ENCODE results near the gene TCEAL1. TPM values are rescaled to one million over a fixed set of nuclear protein-coding genes. Genes with fewer than 3 reads are reported as not detected.

The TCEAL1 gene
- total RNA-seq, 4 donors from 2014 or later = 35.7 to 54.6 (median 46.5) TPM

DNA sequence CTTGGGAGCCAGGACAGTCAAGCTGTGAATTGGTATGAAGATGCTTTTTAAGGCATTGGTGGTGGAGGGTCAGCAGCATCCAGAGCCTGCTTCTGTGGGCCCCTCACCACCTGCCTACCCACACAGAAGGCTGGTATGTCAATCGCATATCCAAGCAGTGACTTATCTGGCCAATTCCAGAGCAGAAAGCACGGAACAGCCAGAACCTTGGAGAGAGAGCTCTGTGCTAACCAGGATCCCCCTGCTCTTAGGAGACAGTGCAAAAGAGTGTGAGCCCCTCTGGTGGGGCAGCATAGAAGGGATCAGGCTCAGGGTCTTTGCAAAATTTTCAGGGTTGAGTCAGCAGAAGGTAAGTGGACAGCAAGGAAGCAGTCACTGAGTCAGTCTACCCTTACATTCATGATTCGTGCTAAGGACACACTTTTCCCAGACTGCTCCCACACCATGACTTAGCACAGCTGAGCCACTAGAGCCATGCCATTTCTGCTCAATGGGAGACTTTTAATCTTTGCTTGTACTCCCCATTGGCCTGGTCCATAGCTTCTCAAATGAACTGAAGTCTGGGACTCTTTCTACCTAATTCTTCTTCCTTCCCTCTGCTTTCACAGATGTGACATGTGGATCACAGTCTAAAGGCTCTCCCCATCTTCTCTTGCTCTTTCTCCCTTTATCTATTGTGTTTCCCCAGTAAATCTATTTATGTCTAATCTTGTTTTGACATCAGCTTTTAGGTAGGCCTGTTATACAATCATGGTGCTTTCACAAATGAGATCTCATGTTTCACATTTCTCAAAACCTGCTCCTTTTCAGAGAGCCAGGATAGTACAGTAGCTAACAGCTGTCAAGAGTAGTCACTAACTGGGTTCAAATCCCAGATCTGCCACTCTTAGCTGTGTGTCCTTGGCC lies 37.7 kb downstream of the TCEAL1 start:
- H3K27me3 ChIP-seq = peaks cover 0 to 10% (median 8%) of the 10 kb centered on the region in 3 donors
- no peaks in the 10 kb centered on the region for H3K9me3 ChIP-seq
- ATAC-seq (no peak), DNase-seq (no peak)
- intact Hi-C loops (cut with DNase I; ENCODE audit: low total_unique reads) (no loop called here), in situ Hi-C loops (cut with MboI; ENCODE audit: low sequenced_read_pairs in 4 of 4) (no loop called here)
- no peak overlapping the region for H3K27ac ChIP-seq
- H3K4me1 ChIP-seq = no peaks in the 10 kb centered on the region
- no peak for TF ChIP-seq POLR2A (IDR thresholded peaks at IDR 0.05)
- TF ChIP-seq, protein P1, sequence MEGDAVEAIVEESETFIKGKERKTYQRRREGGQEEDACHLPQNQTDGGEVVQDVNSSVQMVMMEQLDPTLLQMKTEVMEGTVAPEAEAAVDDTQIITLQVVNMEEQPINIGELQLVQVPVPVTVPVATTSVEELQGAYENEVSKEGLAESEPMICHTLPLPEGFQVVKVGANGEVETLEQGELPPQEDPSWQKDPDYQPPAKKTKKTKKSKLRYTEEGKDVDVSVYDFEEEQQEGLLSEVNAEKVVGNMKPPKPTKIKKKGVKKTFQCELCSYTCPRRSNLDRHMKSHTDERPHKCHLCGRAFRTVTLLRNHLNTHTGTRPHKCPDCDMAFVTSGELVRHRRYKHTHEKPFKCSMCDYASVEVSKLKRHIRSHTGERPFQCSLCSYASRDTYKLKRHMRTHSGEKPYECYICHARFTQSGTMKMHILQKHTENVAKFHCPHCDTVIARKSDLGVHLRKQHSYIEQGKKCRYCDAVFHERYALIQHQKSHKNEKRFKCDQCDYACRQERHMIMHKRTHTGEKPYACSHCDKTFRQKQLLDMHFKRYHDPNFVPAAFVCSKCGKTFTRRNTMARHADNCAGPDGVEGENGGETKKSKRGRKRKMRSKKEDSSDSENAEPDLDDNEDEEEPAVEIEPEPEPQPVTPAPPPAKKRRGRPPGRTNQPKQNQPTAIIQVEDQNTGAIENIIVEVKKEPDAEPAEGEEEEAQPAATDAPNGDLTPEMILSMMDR (IDR thresholded peaks at IDR 0.05 in 4 of 5, conservative IDR thresholded peaks at IDR 0.05 in 1 of 5) = no peak
- no peaks in the 10 kb centered on the region for H3K36me3 ChIP-seq
- H3K4me3 ChIP-seq = no peak overlapping the region

DNA sequence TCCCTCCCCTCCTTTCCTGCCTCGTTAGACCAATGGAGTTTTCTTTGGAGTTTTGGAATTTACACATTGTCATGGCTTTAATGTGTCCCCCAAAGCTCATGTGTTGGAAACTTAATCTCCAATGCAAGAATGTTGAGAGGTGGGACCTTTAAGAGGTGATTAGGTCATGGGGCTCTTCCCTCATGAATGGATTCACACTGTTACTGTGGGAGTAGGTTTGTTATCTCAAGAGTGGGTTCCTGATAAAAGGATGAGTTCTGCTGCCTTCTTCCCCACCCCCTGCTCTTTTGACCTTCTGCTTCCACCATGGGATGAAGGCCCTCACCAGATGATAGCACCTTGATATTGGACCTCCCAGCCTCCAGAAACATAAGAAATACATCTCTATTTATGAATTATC lies 41.0 kb downstream of the TCEAL1 start:
- no peak overlapping the region for H3K4me3 ChIP-seq
- intact Hi-C loops (cut with DNase I; ENCODE audit: low total_unique reads) = no loop called here
- ATAC-seq = no peak
- in situ Hi-C loops (cut with MboI; ENCODE audit: low sequenced_read_pairs in 4 of 4) = no loop called here
- H3K9me3 ChIP-seq = no peaks in the 10 kb centered on the region
- H3K27me3 ChIP-seq = no peaks in the 10 kb centered on the region
- H3K4me1 ChIP-seq = no peaks in the 10 kb centered on the region
- TF ChIP-seq, protein P1 (IDR thresholded peaks at IDR 0.05 in 4 of 5, conservative IDR thresholded peaks at IDR 0.05 in 1 of 5) = no peak
- TF ChIP-seq POLR2A (IDR thresholded peaks at IDR 0.05) = no peak
- DNase-seq = no peak
- no peak overlapping the region for H3K27ac ChIP-seq
- H3K36me3 ChIP-seq = no peaks in the 10 kb centered on the region

DNA sequence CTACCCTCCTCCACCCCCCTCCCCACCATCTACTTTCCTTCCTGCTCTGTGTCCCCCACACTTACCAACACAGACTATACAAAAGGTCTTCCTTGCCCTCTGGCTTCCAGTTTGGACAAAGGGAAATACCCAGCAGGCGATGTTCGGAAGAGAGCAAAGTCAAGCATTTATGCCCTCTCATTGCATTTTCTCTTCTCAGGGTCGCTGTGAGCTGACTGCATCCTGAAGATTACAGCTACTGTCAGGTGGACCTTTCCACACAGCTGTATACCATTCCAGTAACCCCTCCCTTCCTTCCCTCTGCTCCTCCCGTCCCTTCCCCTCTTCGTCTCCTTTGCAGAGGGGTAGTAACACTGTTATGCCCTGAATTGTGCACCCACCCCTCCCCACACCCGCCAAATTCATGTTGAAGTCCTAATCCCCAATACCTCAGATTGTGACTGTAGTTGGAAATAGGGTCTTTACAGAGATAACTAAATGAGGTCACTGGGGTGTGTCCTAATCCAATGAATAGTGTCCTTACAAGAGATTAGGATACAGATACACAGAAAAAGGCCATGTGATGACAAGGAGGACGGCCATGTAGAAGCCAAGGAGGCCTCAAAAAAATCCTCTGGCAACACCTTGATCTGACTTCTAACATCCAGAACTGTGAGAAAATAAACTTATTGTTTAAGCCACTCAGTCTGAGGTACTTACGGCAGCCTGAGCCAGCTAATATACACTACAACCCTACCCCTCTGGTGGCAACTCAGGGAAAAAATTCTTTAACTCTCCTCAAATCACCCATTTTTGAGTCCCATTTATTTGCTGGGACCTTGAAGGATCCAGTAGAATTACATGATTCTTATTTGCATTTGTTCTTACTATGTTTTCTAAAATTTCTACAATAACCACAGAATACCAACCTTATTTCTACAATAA lies 46.0 kb downstream of the TCEAL1 start:
- TF ChIP-seq, protein P1 (IDR thresholded peaks at IDR 0.05 in 4 of 5, conservative IDR thresholded peaks at IDR 0.05 in 1 of 5) = no peak
- TF ChIP-seq POLR2A (IDR thresholded peaks at IDR 0.05) = no peak
- Histone ChIP-seq H3K4me3 (no peak overlapping the region), H3K27me3 (no peaks in the 10 kb centered on the region), H3K27ac (no peak overlapping the region), H3K36me3 (peaks cover 0 to 10% of the 10 kb centered on the region in 2 donors), H3K9me3 (no peaks in the 10 kb centered on the region), H3K4me1 (no peaks in the 10 kb centered on the region)
- intact Hi-C loops (cut with DNase I; ENCODE audit: low total_unique reads) (no loop called here), in situ Hi-C loops (cut with MboI; ENCODE audit: low sequenced_read_pairs in 4 of 4) (loop anchor here in 2 of 4 donors (25.0 kb wide), 1 partner anchor 488 kb away; the partner anchor contains the start of genes FAM199X (in 2 of the 2) and SLC25A53 (in 2 of the 2))
- ATAC-seq (no peak), DNase-seq (no peak)

GRCh38 chrX:103678199-103678993 lies 49.6 kb downstream of the TCEAL1 start:
- ATAC-seq (no peak), DNase-seq (no peak)
- no peak for TF ChIP-seq POLR2A (IDR thresholded peaks at IDR 0.05)
- TF ChIP-seq, protein P1 (IDR thresholded peaks at IDR 0.05 in 4 of 5, conservative IDR thresholded peaks at IDR 0.05 in 1 of 5) = no peak
- intact Hi-C loops (cut with DNase I; ENCODE audit: low total_unique reads) (no loop called here), in situ Hi-C loops (cut with MboI; ENCODE audit: low sequenced_read_pairs in 4 of 4) (loop anchor here in 2 of 4 donors (25.0 kb wide), 1 partner anchor 484 kb away; the partner anchor contains the start of genes FAM199X (in 2 of the 2) and SLC25A53 (in 2 of the 2))
- Histone ChIP-seq H3K9me3 (no peaks in the 10 kb centered on the region), H3K27ac (no peak overlapping the region), H3K4me3 (no peak overlapping the region), H3K4me1 (no peaks in the 10 kb centered on the region), H3K36me3 (peaks cover 0 to 28% of the 10 kb centered on the region in 2 donors), H3K27me3 (no peaks in the 10 kb centered on the region)

All from gastrocnemius medialis (tissue), 4 donors.